Kidney epithelial cell (primary cell): ENCODE results near the gene PSD4. TPM values are rescaled to one million over a fixed set of nuclear protein-coding genes. Genes with fewer than 3 reads are reported as not detected.

Experiments
- DNase-seq: peaks from one replicate; pipeline ENCODE4 v3.0.0-alpha.2; 2010; ENCODE audit warnings: low read depth
- H3K27me3 ChIP-seq: 2 replicates; pipeline ENCODE4 v1.6.0; 2011; ENCODE audit warnings: low read length; ENCODE audit not compliant: control insufficient read depth, insufficient read depth
- H3K36me3 ChIP-seq: 2 replicates; pipeline ENCODE4 v1.5.1; 2011; ENCODE audit warnings: low read length; ENCODE audit not compliant: control insufficient read depth, insufficient read depth
- H3K4me3 ChIP-seq: 2 replicates; pipeline ENCODE4 v1.5.1; 2011; ENCODE audit warnings: low read depth, mild to moderate bottlenecking, control low read depth, low read length
- CTCF ChIP-seq: IDR thresholded peaks from 2 replicates; pipeline ENCODE4 v1.5.1; 2011; ENCODE audit warnings: mild to moderate bottlenecking, moderate library complexity, low read length, control low read depth, inconsistent platforms; ENCODE audit not compliant: insufficient read depth, poor library complexity, severe bottlenecking
- total RNA-seq: library from RNA; depleted of rRNA; stranded (reverse); fragments of >200 nt; gene quantifications from 2 replicates; pipeline ENCODE4 v1.2.3, GENCODE V29; 2015

PSD4 gene
- total RNA-seq, 1 donor from 2014 or later: 13.9 TPM

DNA sequence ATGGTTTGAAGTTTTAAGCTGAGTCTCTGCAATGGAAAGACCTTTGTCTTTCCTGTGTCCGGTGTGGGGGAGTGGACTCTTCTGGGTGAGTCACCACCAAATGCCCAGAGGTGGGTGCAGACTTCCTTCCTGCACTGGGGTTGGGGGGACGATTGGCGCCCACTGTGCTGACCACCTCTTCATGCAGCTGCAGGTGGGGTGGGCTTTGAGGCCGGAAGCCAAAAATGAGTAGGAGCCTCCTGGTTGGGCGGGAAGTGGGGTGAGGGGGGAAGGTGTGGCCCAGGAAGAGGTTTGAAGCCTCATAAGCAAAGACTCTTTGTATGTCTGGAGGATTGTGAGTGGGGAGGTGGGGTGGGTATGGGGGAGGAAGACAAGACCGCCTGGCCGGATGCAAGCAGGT, 77.3 kb downstream of the PSD4 start:
- Histone ChIP-seq H3K27me3 (no peaks in the 10 kb centered on the region), H3K36me3 (peaks cover 12% of the 10 kb centered on the region), H3K4me3 (no peak overlapping the region)
- TF ChIP-seq CTCF: no peak
- DNase-seq: no peak

DNA sequence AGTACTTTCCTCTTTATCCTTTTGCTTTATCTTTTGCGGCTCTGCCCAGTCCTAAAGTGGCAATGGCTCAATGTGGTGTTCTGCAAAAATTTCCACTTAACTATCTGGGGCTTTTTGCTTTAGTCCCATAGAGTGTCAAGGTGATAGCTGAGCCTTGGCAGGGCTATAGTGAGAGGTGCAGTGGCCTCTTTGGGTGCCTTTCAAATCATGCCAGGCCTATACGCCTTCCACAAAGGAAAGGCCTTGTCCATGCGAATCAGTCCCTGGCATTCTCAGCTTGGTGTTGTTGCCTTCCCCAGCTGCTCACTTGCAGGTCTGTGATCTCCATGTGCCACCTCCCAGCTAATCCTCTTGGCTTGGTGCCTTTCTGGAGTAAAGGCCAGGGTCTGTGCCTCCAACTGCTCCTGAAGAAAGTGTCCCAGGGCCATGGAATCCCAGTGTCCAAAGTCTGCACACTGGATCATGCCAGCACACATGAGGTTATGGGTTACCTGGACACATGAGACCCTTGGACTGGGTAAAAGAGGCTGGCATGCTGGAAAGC, 78.3 kb downstream of the PSD4 start:
- no peak for DNase-seq
- peaks cover 9% of the 10 kb centered on the region for H3K36me3 ChIP-seq
- no peak overlapping the region for H3K4me3 ChIP-seq
- no peaks in the 10 kb centered on the region for H3K27me3 ChIP-seq
- no peak for TF ChIP-seq CTCF

DNA sequence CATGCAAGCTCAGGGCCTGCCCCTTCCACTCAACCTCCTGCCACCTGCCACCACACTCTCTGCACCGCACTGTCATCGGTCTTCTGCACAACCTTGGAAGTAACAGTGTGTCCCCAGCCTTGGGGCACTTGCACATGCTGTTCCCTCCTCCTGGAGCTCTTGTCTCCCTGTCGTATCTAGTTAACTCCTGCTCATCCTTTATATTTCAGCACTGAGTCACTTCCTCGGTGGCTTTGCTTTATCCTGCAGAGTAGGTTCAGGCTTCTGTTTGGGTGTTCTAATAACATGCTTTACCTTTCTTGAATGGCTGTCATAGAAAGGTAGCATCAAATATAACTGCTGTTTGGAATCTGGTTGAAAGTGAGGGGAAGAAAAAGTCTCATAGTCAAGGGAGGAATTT, 79.7 kb downstream of the PSD4 start:
- no peak for TF ChIP-seq CTCF
- Histone ChIP-seq H3K36me3 (peaks cover 7% of the 10 kb centered on the region), H3K4me3 (no peak overlapping the region), H3K27me3 (no peaks in the 10 kb centered on the region)
- DNase-seq: no peak

DNA sequence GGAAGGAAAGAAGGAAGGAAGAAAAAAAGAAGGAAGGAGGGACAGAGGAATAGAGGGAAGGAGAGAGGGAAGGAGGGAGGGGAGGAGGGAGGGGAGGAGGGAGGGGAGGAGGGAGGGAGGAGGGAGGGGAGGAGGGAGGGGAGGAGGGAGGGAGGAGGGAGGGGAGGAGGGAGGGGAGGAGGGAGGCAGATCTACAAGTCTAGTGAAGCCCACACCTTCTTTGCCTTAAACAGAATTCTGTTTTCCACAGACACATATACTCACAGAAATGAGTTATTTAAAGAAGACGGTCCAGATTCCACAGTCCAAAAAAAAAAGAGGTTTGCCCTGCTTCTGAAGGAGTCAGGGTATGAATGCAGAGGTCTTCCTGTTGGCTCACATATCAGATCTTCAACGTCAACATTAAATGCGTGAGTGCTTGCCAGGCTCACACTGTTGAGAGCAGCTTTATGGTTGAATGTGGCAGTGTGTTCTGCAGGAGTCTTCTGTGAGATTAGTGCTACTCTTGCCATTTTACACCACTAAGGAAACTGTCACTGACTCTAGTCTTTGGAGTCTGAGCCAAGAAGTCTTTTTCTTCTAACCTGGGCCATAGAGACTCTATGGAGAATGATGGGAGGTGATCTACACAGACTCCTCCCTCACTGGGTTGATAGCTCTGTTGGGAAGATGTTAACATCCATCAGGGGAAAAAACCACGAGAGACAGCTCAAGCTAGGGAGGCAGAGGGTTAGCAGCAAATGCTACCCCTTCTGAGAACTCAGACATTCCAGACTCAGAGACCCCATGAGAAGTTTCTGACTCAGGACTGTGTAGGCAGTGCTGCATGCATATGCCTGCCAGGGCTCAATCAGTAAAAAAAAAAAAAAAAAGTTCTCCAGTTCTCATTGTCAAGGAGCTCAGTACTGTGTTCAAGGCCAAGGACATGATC, 81.6 kb downstream of the PSD4 start:
- no peak overlapping the region for H3K4me3 ChIP-seq
- peaks cover 7% of the 10 kb centered on the region for H3K36me3 ChIP-seq
- DNase-seq: no peak
- H3K27me3 ChIP-seq: no peaks in the 10 kb centered on the region
- TF ChIP-seq CTCF: no peak

DNA sequence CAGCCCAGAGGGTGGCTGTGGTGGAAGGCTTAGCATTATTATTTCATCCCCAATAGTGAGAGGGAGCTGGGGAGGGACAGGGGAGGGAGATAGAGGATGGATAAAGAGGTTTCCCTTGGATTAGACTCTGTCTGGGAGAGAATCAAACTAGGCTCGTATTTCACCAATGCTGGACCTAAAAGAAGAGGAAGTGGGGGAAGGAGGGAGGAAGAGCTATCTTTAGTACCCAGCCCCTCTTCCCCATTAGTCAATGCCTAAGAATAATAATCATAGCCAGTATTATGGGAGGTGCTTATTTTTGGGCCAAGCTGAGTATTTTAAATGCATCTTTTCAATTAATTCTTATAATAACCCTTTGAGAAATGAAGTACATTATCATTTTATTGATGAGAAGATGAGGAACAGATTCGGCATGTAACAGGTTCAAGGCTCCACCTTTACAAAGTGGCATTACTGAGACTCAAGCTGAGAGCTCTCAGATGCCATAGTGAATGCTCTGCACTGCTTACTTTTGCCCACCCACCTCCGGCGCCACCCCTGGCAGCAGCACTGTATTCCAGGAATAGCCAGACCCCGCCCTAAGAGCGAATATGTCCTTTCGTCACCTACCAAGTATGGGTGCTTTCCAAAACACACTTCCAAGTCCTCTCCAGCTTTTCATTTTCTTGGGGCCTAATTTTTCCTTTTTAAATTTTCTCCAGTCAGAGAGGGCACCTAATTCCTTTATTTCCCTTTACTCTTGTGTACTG, 83.9 kb downstream of the PSD4 start:
- TF ChIP-seq CTCF: no peak
- no peak for DNase-seq
- Histone ChIP-seq H3K4me3 (no peak overlapping the region), H3K36me3 (peaks cover 6% of the 10 kb centered on the region), H3K27me3 (no peaks in the 10 kb centered on the region)
